ENCODE results near the gene RBBP8NL.

RBBP8NL gene

GRCh38 chr20:62394248-62395245 lies 32.8 kb downstream of the RBBP8NL start:
- no peak for ATAC-seq
- no peak for TF ChIP-seq PPARA (CRISPR knock-in tag; IDR thresholded peaks at IDR 0.05; ENCODE audit: borderline replicate concordance)
- no peak for TF ChIP-seq ZNF70 (CRISPR knock-in tag; IDR thresholded peaks at IDR 0.05)
- TF ChIP-seq TSHZ2 (CRISPR knock-in tag; IDR thresholded peaks at IDR 0.05), result no peak
- no peak for TF ChIP-seq CSDC2 (CRISPR knock-in tag; IDR thresholded peaks at IDR 0.05)
- TF ChIP-seq OSR1 (CRISPR knock-in tag; IDR thresholded peaks at IDR 0.05), result no peak
- TF ChIP-seq TOX (CRISPR knock-in tag; IDR thresholded peaks at IDR 0.05; ENCODE audit: borderline replicate concordance), result no peak
- no peak for TF ChIP-seq ISL1 (CRISPR knock-in tag; IDR thresholded peaks at IDR 0.05)
- TF ChIP-seq SNAI2 (CRISPR knock-in tag; IDR thresholded peaks at IDR 0.05), result no peak
- TF ChIP-seq TCF4 (CRISPR knock-in tag; IDR thresholded peaks at IDR 0.05; ENCODE audit: borderline replicate concordance), result no peak
- TF ChIP-seq POU6F1 (CRISPR knock-in tag; IDR thresholded peaks at IDR 0.05; ENCODE audit: borderline replicate concordance, low read depth), result no peak

- ATAC-seq, result no peak
- no peak for TF ChIP-seq BACH2 (CRISPR knock-in tag; IDR thresholded peaks at IDR 0.05; ENCODE audit: borderline replicate concordance)
- no peak for TF ChIP-seq SNAI2 (CRISPR knock-in tag; IDR thresholded peaks at IDR 0.05)
- no peak for TF ChIP-seq TOX (CRISPR knock-in tag; IDR thresholded peaks at IDR 0.05; ENCODE audit: borderline replicate concordance)
- TF ChIP-seq RARB (CRISPR knock-in tag; IDR thresholded peaks at IDR 0.05), result no peak
- no peak for TF ChIP-seq ZNF565 (CRISPR knock-in tag; conservative IDR thresholded peaks at IDR 0.05; ENCODE audit: low read depth)
- TF ChIP-seq CSDC2 (CRISPR knock-in tag; IDR thresholded peaks at IDR 0.05), result no peak
- TF ChIP-seq PATZ1 (CRISPR knock-in tag; IDR thresholded peaks at IDR 0.05; ENCODE audit: borderline replicate concordance), result no peak
- no peak for TF ChIP-seq ISL1 (CRISPR knock-in tag; IDR thresholded peaks at IDR 0.05)
- TF ChIP-seq POU6F1 (CRISPR knock-in tag; IDR thresholded peaks at IDR 0.05; ENCODE audit: borderline replicate concordance, low read depth), result no peak
- TF ChIP-seq ZNF8 (CRISPR knock-in tag; IDR thresholded peaks at IDR 0.05), result no peak
- no peak for TF ChIP-seq PPARA (CRISPR knock-in tag; IDR thresholded peaks at IDR 0.05; ENCODE audit: borderline replicate concordance)
- TF ChIP-seq CSRNP3 (CRISPR knock-in tag; IDR thresholded peaks at IDR 0.05), result no peak
- no peak for TF ChIP-seq ZFP3 (CRISPR knock-in tag; IDR thresholded peaks at IDR 0.05)
- no peak for TF ChIP-seq ZC3H10 (CRISPR knock-in tag; IDR thresholded peaks at IDR 0.05)
- no peak for TF ChIP-seq OSR1 (CRISPR knock-in tag; IDR thresholded peaks at IDR 0.05)
- TF ChIP-seq ZFP30 (CRISPR knock-in tag; IDR thresholded peaks at IDR 0.05), result no peak
- TF ChIP-seq ARNTL (CRISPR knock-in tag; IDR thresholded peaks at IDR 0.05; ENCODE audit: borderline replicate concordance, low read depth), result no peak
Observed at GRCh38 chr20:62393830-62394229, 33.5 kb downstream of the RBBP8NL start.

Data from SK-N-SH treated with all-trans-retinoic acid at 6 μM for 48 hours (cell line).